ENCODE measurements around the gene SLC9A2.

Gene SLC9A2

DNA sequence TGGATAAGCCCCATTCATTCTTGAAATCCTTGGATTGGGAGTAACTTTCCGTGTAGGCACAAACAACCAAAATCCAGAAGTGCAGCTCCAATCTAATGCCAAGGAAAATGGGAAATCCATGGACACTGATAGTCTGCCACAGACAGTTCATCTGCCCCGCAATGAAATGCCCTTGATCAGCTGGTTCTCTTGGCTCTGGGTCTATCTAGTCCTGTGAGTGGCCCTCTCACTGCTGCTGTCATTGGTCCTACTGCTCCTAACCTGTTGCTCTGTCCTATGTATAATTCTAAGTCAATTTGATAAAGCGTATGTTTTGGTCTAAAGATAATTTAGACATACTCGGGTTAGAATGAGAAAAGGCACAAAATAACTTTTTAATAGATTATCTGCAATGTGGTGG lies 128.8 kb downstream of the SLC9A2 start:
- no peak for DNase-seq (ENCODE audit: low spot score)
- TF ChIP-seq CTCF (IDR thresholded peaks at IDR 0.05; ENCODE audit: borderline replicate concordance, control extremely low read depth, extremely low read depth, insufficient read depth, missing control alignments), result no peak
- in situ Hi-C loops (cut with MboI; ENCODE audit: low sequenced_read_pairs, unreplicated experiment), result no loop called here

- no peak for TF ChIP-seq CTCF (IDR thresholded peaks at IDR 0.05; ENCODE audit: borderline replicate concordance, control extremely low read depth, extremely low read depth, insufficient read depth, missing control alignments)
Measured at GRCh38 chr2:102749938-102750337, 130.6 kb downstream of the SLC9A2 start.

DNA sequence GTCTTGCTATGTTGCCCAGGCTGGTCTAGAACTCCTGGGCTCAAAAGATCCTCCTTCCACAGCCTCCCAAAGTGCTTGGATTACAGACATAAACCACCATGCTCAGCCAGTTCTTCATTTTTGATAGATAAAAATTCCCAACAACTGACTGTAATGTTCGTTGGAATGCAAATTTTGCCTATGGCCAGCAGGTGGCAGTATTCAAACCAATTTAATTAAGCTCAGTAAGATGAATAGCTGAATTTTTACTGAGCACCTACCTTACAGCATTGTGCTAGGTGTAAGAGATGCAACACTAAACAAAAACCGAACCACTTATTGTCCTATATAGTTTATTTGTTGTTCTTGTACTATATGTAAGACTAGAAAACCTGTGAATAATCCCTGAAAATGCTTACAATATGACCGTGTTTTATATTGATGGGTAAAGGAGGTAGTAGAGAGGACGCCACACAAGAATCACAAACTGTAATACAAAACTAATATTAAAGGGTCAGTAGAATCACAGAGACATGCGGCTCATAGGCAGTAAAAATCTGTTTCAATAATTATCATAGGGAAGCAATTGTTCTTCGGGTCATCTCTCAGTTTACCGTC lies 134.3 kb downstream of the SLC9A2 start:
- TF ChIP-seq CTCF (IDR thresholded peaks at IDR 0.05; ENCODE audit: borderline replicate concordance, control extremely low read depth, extremely low read depth, insufficient read depth, missing control alignments), result peak; percentile 54
- peak; percentile 20 for DNase-seq (ENCODE audit: low spot score)
- in situ Hi-C loops (cut with MboI; ENCODE audit: low sequenced_read_pairs, unreplicated experiment), result no loop called here

More at GRCh38 chr2:102749938-102750337, 130.6 kb downstream of the SLC9A2 start:
- no peak for DNase-seq (ENCODE audit: low spot score)
- in situ Hi-C loops (cut with MboI; ENCODE audit: low sequenced_read_pairs, unreplicated experiment), result no loop called here

DNA sequence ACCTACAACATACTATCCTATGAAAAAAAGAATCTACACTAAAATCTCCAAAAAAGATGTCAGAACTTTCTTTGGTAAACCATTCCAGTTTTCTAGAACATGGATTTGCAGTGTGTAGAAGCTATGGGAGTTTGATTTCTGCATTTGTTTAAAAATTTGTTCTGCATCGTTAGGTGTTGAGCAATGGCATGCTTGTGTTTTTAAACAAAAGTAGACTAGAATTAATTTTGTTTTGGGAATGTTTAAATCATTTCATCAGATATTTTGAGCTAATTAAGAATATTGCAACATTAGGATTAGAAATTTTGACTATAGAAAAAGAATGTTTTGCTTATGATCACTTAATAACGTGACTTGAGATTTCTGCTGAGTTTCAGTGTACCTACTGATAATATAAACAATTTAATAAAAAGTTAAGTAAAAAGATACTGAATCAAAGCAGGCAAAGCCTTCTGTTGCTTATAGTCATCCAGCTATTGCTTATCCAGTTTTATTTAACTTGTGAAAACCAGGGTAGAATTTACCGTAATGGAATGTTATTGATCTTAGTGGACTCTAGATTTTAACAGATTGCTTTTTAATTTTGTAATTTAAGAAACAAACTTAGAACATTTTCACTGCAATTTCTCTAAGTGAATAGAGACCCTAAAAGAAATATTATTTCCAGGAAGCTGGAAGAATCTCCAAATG lies 135.2 kb downstream of the SLC9A2 start:
- TF ChIP-seq CTCF (IDR thresholded peaks at IDR 0.05; ENCODE audit: borderline replicate concordance, control extremely low read depth, extremely low read depth, insufficient read depth, missing control alignments), result no peak
- in situ Hi-C loops (cut with MboI; ENCODE audit: low sequenced_read_pairs, unreplicated experiment), result no loop called here
- no peak for DNase-seq (ENCODE audit: low spot score)

- DNase-seq (ENCODE audit: low spot score), result no peak
- in situ Hi-C loops (cut with MboI; ENCODE audit: low sequenced_read_pairs, unreplicated experiment), result no loop called here
- TF ChIP-seq CTCF (IDR thresholded peaks at IDR 0.05; ENCODE audit: borderline replicate concordance, control extremely low read depth, extremely low read depth, insufficient read depth, missing control alignments), result no peak
Measured at GRCh38 chr2:102755284-102755683, 135.9 kb downstream of the SLC9A2 start.

GRCh38 chr2:102758439-102758838 lies 139.1 kb downstream of the SLC9A2 start:
- in situ Hi-C loops (cut with MboI; ENCODE audit: low sequenced_read_pairs, unreplicated experiment), result no loop called here
- no peak for DNase-seq (ENCODE audit: low spot score)
- no peak for TF ChIP-seq CTCF (IDR thresholded peaks at IDR 0.05; ENCODE audit: borderline replicate concordance, control extremely low read depth, extremely low read depth, insufficient read depth, missing control alignments)
